Endodermal cell (in vitro differentiated cells): ENCODE measurements around the gene HABP2. TPM values are rescaled to one million over a fixed set of nuclear protein-coding genes. Genes with fewer than 3 reads are reported as not detected.

ENCODE experiments used
- DNase-seq: peaks from one replicate; pipeline ENCODE4 v3.0.0-alpha.2; 2017
- H3K27ac ChIP-seq: 2 replicates; pipeline ENCODE4 v1.5.1; 2013; ENCODE audit warnings: mild to moderate bottlenecking, low read depth, low read length, moderate library complexity
- H3K27me3 ChIP-seq: 2 replicates; pipeline ENCODE4 v1.6.1; 2013; ENCODE audit warnings: mild to moderate bottlenecking, low read length, moderate library complexity; ENCODE audit not compliant: insufficient read depth, control insufficient read depth, poor library complexity, severe bottlenecking
- H3K36me3 ChIP-seq: 2 replicates; pipeline ENCODE4 v1.7.0; 2013; ENCODE audit warnings: mild to moderate bottlenecking, low read length, moderate library complexity; ENCODE audit not compliant: control insufficient read depth, insufficient read depth
- H3K4me1 ChIP-seq: one replicate; pipeline ENCODE4 v1.7.0; 2013; ENCODE audit warnings: low read length; ENCODE audit not compliant: control insufficient read depth, insufficient read depth
- H3K4me3 ChIP-seq: 2 replicates; pipeline ENCODE4 v1.5.1; 2013; ENCODE audit warnings: mild to moderate bottlenecking, low read length, moderate library complexity
- H3K9ac ChIP-seq: 2 replicates; pipeline ENCODE4 v1.6.1; 2013; ENCODE audit warnings: mild to moderate bottlenecking, low read length, moderate library complexity; ENCODE audit not compliant: poor library complexity, severe bottlenecking; ENCODE audit errors: extremely low read depth
- H3K9me3 ChIP-seq: 2 replicates; pipeline ENCODE4 v1.6.1; 2013; ENCODE audit warnings: mild to moderate bottlenecking, low read length, moderate library complexity; ENCODE audit not compliant: control insufficient read depth
- H3K27ac Mint-ChIP-seq: 2 replicates; pipeline ENCODE4 v1.8.0; 2020; ENCODE audit warnings: mixed read lengths
- H3K27me3 Mint-ChIP-seq: 2 replicates; pipeline ENCODE4 v1.8.0; 2021; ENCODE audit warnings: mild to moderate bottlenecking, mixed read lengths; ENCODE audit not compliant: insufficient read depth
- H3K36me3 Mint-ChIP-seq: 2 replicates; pipeline ENCODE4 v1.8.0; 2020; ENCODE audit warnings: low read depth, mixed read lengths
- H3K4me1 Mint-ChIP-seq: 2 replicates; pipeline ENCODE4 v1.8.0; 2020; ENCODE audit warnings: mixed read lengths
- H3K4me3 Mint-ChIP-seq: 2 replicates; pipeline ENCODE4 v1.8.0; 2020; ENCODE audit warnings: mild to moderate bottlenecking, moderate library complexity, mixed read lengths
- H3K9me3 Mint-ChIP-seq: 2 replicates; pipeline ENCODE4 v1.8.0; 2020; ENCODE audit warnings: mild to moderate bottlenecking, mixed read lengths
- WGBS, 2 experiments: methylation state at CpG; one replicate each; pipeline versions ENCODE4 v1.1.5 to v1.1.7; 2013; ENCODE audit warnings: missing lambda C conversion rate in 2 of 2, mixed read lengths in 1 of 2; ENCODE audit not compliant: insufficient coverage in 1 of 2, insufficient read length in 1 of 2; 5-methylcytosine and 5-hydroxymethylcytosine counted together
- total RNA-seq, 2 donors: library from RNA; stranded (reverse); fragmentation: NEBNext Ultra II Directional in 1 of 2; extraction: Animal tissue kit (Norgen Biotek cat#: 25700) in 1 of 2; gene quantifications; 2 replicates in 1 of 2; 3 replicates in 1 of 2; pipeline ENCODE4 v1.2.1, GENCODE V29; 2021
- TF ChIP-seq, protein P1 (sequence below): fragments of 200-600 bp; sonication (generic); conservative IDR thresholded peaks from 2 replicates; pipeline ENCODE4 v1.5.0; 2021; ENCODE audit warnings: antibody characterized with exemption, mild to moderate bottlenecking

HABP2 gene
- total RNA-seq, 2 donors from 2014 or later, result 0.71 to 1.6 TPM

DNA sequence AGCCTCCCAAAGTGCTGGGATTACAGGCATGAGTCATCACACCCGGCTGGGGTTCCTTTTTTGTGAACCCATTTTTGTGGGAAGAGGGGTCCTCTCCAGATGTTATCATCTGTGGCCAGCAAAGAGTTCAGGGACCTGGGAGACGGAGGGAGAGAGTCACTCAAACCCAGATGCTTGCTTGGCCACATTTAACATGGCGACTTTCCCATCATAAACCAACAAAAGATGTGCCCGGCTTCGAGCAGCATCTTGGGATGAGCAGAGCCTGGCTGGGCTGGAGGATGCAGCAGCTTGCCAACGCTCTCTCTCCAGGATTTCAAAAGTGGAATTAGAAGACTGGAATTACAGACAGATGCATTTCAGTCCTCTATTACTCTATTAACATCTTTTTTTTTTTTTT is 19.1 kb upstream of the HABP2 start:
- Mint-ChIP-seq H3K27ac (no peak overlapping the region), H3K36me3 (no peaks in the 10 kb centered on the region), H3K4me3 (no peak overlapping the region), H3K27me3 (peaks cover 6% of the 10 kb centered on the region), H3K4me1 (peaks cover 18% of the 10 kb centered on the region), H3K9me3 (no peaks in the 10 kb centered on the region)
- WGBS, 2 experiments, result 84 to 88% methylated on average over 5 to 6 of the region's 6 CpGs
- no peaks in the 10 kb centered on the region for H3K36me3 ChIP-seq
- no peaks in the 10 kb centered on the region for H3K9me3 ChIP-seq
- no peak overlapping the region for H3K27ac ChIP-seq
- DNase-seq, result peak; percentile 39
- no peak overlapping the region for H3K9ac ChIP-seq
- H3K4me3 ChIP-seq, result no peak overlapping the region
- H3K27me3 ChIP-seq, result no peaks in the 10 kb centered on the region
- TF ChIP-seq, protein P1, sequence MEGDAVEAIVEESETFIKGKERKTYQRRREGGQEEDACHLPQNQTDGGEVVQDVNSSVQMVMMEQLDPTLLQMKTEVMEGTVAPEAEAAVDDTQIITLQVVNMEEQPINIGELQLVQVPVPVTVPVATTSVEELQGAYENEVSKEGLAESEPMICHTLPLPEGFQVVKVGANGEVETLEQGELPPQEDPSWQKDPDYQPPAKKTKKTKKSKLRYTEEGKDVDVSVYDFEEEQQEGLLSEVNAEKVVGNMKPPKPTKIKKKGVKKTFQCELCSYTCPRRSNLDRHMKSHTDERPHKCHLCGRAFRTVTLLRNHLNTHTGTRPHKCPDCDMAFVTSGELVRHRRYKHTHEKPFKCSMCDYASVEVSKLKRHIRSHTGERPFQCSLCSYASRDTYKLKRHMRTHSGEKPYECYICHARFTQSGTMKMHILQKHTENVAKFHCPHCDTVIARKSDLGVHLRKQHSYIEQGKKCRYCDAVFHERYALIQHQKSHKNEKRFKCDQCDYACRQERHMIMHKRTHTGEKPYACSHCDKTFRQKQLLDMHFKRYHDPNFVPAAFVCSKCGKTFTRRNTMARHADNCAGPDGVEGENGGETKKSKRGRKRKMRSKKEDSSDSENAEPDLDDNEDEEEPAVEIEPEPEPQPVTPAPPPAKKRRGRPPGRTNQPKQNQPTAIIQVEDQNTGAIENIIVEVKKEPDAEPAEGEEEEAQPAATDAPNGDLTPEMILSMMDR, result no peak
- no peaks in the 10 kb centered on the region for H3K4me1 ChIP-seq

DNA sequence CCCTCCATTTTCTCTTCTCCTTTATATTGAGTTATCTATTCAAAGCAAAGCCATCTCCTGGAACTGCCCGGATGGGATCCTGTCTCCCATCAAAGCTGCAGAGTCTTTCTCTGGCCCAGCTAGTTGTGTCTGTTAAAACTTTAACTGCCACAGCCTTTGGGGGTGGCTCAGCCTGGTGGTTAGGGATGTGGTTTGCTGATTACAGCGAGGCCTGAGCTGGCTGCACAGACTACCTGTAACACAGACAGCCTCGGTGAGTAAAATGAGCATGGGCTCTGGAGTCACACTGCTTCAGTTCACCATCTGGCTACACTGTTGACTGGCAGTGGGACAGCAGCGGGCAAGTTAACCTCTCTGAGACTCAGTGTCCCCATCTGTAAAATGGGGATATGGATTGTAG is 18.4 kb upstream of the HABP2 start:
- no peaks in the 10 kb centered on the region for H3K36me3 ChIP-seq
- Mint-ChIP-seq H3K36me3 (no peaks in the 10 kb centered on the region), H3K27me3 (peaks cover 5% of the 10 kb centered on the region), H3K4me1 (peaks cover 18% of the 10 kb centered on the region), H3K9me3 (no peaks in the 10 kb centered on the region), H3K4me3 (no peak overlapping the region), H3K27ac (no peak overlapping the region)
- H3K27ac ChIP-seq, result no peak overlapping the region
- peak; percentile 21 for DNase-seq
- H3K27me3 ChIP-seq, result no peaks in the 10 kb centered on the region
- H3K9me3 ChIP-seq, result no peaks in the 10 kb centered on the region
- 92 to 100% methylated on average over 3 to 4 of the region's 4 CpGs for WGBS, 2 experiments
- TF ChIP-seq, protein P1, result no peak
- H3K9ac ChIP-seq, result no peak overlapping the region
- peaks cover under 1% of the 10 kb centered on the region for H3K4me1 ChIP-seq
- no peak overlapping the region for H3K4me3 ChIP-seq

DNA sequence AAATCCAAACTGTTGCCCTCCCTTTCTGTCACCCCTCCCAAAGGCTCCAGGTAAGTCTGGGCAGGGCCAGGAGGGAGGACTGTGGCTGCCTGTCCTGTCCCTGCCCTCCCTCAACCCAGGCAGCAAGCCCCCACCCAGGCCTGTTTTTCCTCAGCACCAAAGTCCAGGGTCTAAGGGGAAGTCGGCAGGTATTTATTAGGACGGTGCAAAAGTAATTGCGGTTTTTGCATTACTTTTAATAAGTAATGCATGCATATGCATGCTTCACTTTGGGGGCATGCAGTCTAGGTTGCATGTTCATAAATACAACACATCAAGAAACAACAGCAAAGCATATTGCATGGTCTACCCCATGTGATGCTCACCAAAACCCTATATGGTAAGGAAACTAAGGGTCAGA is 15.2 kb upstream of the HABP2 start:
- peaks cover 5% of the 10 kb centered on the region for H3K4me1 ChIP-seq
- Mint-ChIP-seq H3K27me3 (no peaks in the 10 kb centered on the region), H3K27ac (no peak overlapping the region), H3K9me3 (no peaks in the 10 kb centered on the region), H3K36me3 (no peaks in the 10 kb centered on the region), H3K4me3 (no peak overlapping the region), H3K4me1 (peaks cover 35% of the 10 kb centered on the region)
- no peak overlapping the region for H3K4me3 ChIP-seq
- TF ChIP-seq, protein P1, result no peak
- H3K27me3 ChIP-seq, result no peaks in the 10 kb centered on the region
- no peaks in the 10 kb centered on the region for H3K36me3 ChIP-seq
- H3K27ac ChIP-seq, result no peak overlapping the region
- no peak for DNase-seq
- no peaks in the 10 kb centered on the region for H3K9me3 ChIP-seq
- no peak overlapping the region for H3K9ac ChIP-seq
- 94 to 100% methylated on average over 1 to 3 of the region's 3 CpGs for WGBS, 2 experiments
